Mesenchymal stem cell (in vitro differentiated cells and primary cell): Measurements from ENCODE around the gene ITGB4.

Experiments
- DNase-seq: peaks from one replicate; pipeline ENCODE4 v3.0.0-alpha.2; 2013
- H2AFZ ChIP-seq: one replicate; pipeline ENCODE4 v1.6.1; 2013; ENCODE audit warnings: low read depth, mild to moderate bottlenecking, control low read depth, inconsistent platforms, low read length, moderate library complexity
- H2AK5ac ChIP-seq: 2 replicates; pipeline ENCODE4 v1.6.1; 2013; ENCODE audit warnings: low read length, moderate library complexity, mild to moderate bottlenecking, inconsistent platforms; ENCODE audit not compliant: severe bottlenecking
- H2BK120ac ChIP-seq: one replicate; pipeline ENCODE4 v1.6.1; 2013; ENCODE audit warnings: low read depth, mild to moderate bottlenecking, inconsistent platforms, low read length, moderate library complexity
- H2BK12ac ChIP-seq, 2 experiments: one replicate each; pipeline ENCODE4 v1.6.1; 2013; ENCODE audit warnings: inconsistent platforms in 2 of 2, low read length in 2 of 2, mild to moderate bottlenecking in 2 of 2, moderate library complexity in 2 of 2, control low read depth in 1 of 2
- H2BK15ac ChIP-seq: one replicate; pipeline ENCODE4 v1.6.1; 2013; ENCODE audit warnings: mild to moderate bottlenecking, low read depth, inconsistent platforms; ENCODE audit not compliant: poor library complexity, severe bottlenecking
- H2BK5ac ChIP-seq: 2 replicates; pipeline ENCODE4 v1.6.1; 2013; ENCODE audit warnings: low read depth, mild to moderate bottlenecking, low read length, control low read depth, inconsistent platforms; ENCODE audit not compliant: poor library complexity, severe bottlenecking
- H3K14ac ChIP-seq, 2 experiments: one replicate each; pipeline ENCODE4 v1.6.1; 2013; ENCODE audit warnings: inconsistent platforms in 2 of 2, low read length in 2 of 2, control low read depth in 1 of 2, mild to moderate bottlenecking in 1 of 2, moderate library complexity in 1 of 2
- H3K18ac ChIP-seq, 2 experiments: one replicate each; pipeline ENCODE4 v1.6.1; 2013; ENCODE audit warnings: inconsistent platforms in 2 of 2, low read length in 2 of 2, control low read depth in 1 of 2, low read depth in 1 of 2, mild to moderate bottlenecking in 1 of 2
- H3K23ac ChIP-seq, 2 experiments: one replicate each; pipeline ENCODE4 v1.6.1; 2013; ENCODE audit warnings: inconsistent platforms in 2 of 2, low read length in 2 of 2, mild to moderate bottlenecking in 2 of 2, moderate library complexity in 2 of 2, control low read depth in 1 of 2
- H3K27ac ChIP-seq: 2 replicates; pipeline ENCODE4 v1.5.1; 2013; ENCODE audit warnings: mild to moderate bottlenecking, moderate library complexity, low read length, control low read depth, inconsistent platforms; ENCODE audit not compliant: poor library complexity, severe bottlenecking
- H3K27me3 ChIP-seq, 2 experiments: 2 replicates each; pipeline versions ENCODE4 v1.6.1 to v1.7.0; 2013; ENCODE audit warnings: low read length in 2 of 2, mild to moderate bottlenecking in 2 of 2, moderate library complexity in 2 of 2, control low read depth in 1 of 2, inconsistent platforms in 1 of 2; ENCODE audit not compliant: control insufficient read depth in 1 of 2, insufficient read depth in 1 of 2
- H3K36me3 ChIP-seq, 2 experiments: 2 replicates each; pipeline versions ENCODE4 v1.6.1 to v1.7.0; 2013; ENCODE audit warnings: low read length in 2 of 2, control low read depth in 1 of 2, inconsistent platforms in 1 of 2, low read depth in 1 of 2, mild to moderate bottlenecking in 1 of 2; ENCODE audit not compliant: insufficient read depth in 2 of 2, control insufficient read depth in 1 of 2
- H3K4ac ChIP-seq, 2 experiments: one replicate each; pipeline ENCODE4 v1.6.1; 2013; ENCODE audit warnings: inconsistent platforms in 2 of 2, low read length in 2 of 2, mild to moderate bottlenecking in 2 of 2, moderate library complexity in 2 of 2, control low read depth in 1 of 2, low read depth in 1 of 2
- H3K4me1 ChIP-seq: 2 replicates; pipeline ENCODE4 v1.6.1; 2013; ENCODE audit warnings: low read depth, low read length, control low read depth; ENCODE audit not compliant: control insufficient read depth, insufficient read depth
- H3K4me2 ChIP-seq: 2 replicates; pipeline ENCODE4 v1.6.1; 2013; ENCODE audit warnings: low read length, mild to moderate bottlenecking, inconsistent platforms; ENCODE audit not compliant: poor library complexity, severe bottlenecking
- H3K4me3 ChIP-seq, 2 experiments: 2 replicates each; pipeline versions ENCODE4 v1.5.1 to v1.7.0; 2013; ENCODE audit warnings: low read length in 2 of 2, mild to moderate bottlenecking in 2 of 2, control low read depth in 1 of 2, low read depth in 1 of 2; ENCODE audit not compliant: insufficient read depth in 1 of 2
- H3K79me1 ChIP-seq: replicated peaks from 2 replicates; pipeline ENCODE4 v1.6.1; 2013; ENCODE audit warnings: mild to moderate bottlenecking, control low read depth, low read length, inconsistent platforms; ENCODE audit not compliant: poor library complexity, severe bottlenecking
- H3K9ac ChIP-seq: 2 replicates; pipeline ENCODE4 v1.7.0; 2013; ENCODE audit warnings: mild to moderate bottlenecking, low read length, moderate library complexity
- H3K9me3 ChIP-seq: 2 replicates; pipeline ENCODE4 v1.7.0; 2013; ENCODE audit warnings: mild to moderate bottlenecking, low read length; ENCODE audit not compliant: control insufficient read depth
- H4K8ac ChIP-seq: one replicate; pipeline ENCODE4 v1.6.1; 2013; ENCODE audit warnings: inconsistent platforms, mild to moderate bottlenecking, low read length, moderate library complexity
- H4K91ac ChIP-seq: one replicate; pipeline ENCODE4 v1.6.1; 2013; ENCODE audit warnings: mild to moderate bottlenecking, low read length, inconsistent platforms
- WGBS: methylation state at CpG from one replicate; pipeline ENCODE4 v1.1.7; 2013; ENCODE audit warnings: mixed read lengths; 5-methylcytosine and 5-hydroxymethylcytosine counted together

The ITGB4 gene

DNA sequence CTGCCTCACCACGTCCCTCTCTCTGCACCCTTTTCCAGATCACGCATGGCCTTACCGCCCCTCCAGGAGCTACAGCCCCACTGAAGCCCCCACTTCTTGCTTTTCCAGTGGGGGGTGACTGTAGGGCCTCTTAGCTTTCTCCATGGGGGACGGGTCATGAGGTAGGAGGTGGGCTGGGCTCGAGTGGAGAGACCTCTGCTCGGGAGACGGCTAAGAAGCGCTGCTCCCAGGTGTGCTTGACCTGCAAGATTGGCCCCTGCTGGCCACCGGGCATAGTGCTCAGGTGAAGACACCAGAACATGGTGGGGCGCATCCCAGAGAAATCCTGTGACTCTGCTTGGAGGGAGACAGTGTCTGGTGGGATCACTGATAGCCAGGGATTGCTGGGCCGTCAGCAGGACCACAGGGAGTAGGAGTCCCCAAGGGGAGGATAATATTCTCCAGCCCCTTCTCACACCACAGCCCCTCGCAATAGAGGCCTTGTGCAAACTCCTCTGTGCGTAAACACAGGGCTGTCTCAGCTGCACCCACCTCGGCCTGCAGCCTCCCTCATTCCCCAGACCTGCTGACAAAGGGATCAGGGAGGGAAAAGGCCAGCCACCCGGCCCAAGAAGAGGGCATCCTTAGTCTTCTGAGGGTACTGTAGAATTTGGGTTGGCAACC lies 52.7 kb downstream of the ITGB4 start:
- Histone ChIP-seq H3K79me1 (no peaks in the 10 kb centered on the region), H3K27me3 (no peaks in the 10 kb centered on the region), H3K9me3 (no peaks in the 10 kb centered on the region), H3K27ac (no peak overlapping the region), H3K4ac (no peak overlapping the region), H2BK120ac (no peak overlapping the region), H3K4me3 (no peak overlapping the region), H3K4me2 (no peak overlapping the region), H3K23ac (no peak overlapping the region), H2BK5ac (no peak overlapping the region), H3K9ac (peak overlapping the region; percentile 97), H2AFZ (no peak overlapping the region), H2AK5ac (no peak overlapping the region), H3K14ac (no peak overlapping the region), H2BK12ac (no peak overlapping the region), H3K4me1 (peaks cover 5% of the 10 kb centered on the region), H3K18ac (no peak overlapping the region), H4K91ac (no peak overlapping the region), H3K36me3 (peaks cover 22 to 44% of the 10 kb centered on the region in 2 experiments), H4K8ac (no peak overlapping the region), H2BK15ac (no peak overlapping the region)
- 86% methylated on average over 13 of the region's 15 CpGs for WGBS
- DNase-seq: no peak

DNA sequence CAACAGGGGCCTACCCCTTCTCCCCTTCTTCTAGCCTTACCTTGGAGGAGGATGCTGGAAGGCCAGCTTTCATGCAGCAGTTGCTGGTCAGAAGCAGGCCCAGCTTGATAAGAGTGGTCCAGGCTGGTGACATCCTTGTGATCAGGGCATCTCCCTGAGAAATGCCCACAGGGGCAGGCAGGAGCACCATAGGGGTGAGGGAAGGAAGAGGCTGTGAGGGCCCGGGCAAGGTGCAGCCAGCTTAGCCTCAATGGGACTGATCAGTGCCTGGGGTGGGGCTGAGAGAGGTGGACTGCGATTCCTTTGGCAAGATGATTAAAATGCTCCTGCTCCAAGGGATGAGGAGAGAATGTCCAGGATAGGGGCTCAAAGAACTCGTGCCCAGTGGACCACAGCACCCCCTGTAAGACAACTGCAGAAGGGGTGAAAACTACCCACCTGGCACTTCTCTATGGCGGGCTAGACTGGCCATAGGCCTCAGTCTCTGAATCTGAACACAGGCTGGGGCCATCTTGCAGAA lies 53.3 kb downstream of the ITGB4 start:
- no peak overlapping the region for H2BK15ac ChIP-seq
- WGBS: 99% methylated on average over 4 of the region's 4 CpGs
- H3K4me2 ChIP-seq: no peak overlapping the region

DNA sequence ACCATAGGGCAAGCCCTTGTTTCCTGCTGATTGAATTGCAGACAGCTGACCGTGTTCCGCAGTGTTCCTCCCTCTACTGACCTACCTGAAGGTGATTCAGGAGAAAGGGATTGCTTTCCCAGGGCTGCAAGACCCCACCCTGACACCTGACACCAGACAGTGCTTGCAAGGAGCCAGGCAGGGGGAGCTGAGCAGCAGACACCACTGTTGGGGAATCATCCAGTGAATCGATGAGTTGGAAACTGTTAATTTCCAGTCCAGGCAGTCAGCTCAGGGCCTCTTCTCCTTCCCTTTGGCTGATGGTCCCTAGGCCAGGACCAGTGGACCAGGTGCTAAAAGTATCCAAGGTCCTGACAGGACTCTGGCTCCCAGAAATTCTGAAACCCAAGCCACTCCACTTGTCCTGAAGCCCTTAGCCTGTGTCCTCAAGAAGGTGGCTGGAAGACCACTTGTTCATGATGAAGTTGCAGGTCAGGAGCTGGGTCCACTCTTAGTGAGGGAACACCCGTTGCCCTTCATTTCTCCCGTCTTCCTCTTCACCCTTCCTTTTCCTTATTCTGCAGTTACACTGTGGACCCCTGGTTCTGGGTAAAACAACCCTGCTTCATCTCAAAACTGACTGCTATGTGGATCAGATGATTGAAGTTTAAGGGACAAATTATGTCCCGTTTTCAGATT lies 53.9 kb downstream of the ITGB4 start:
- no peak overlapping the region for H2BK12ac ChIP-seq
- H3K18ac ChIP-seq: no peak overlapping the region
- no peak overlapping the region for H2AFZ ChIP-seq
- H4K91ac ChIP-seq: no peak overlapping the region
- no peak overlapping the region for H2BK15ac ChIP-seq
- no peaks in the 10 kb centered on the region for H3K9me3 ChIP-seq
- DNase-seq: peak; percentile 54
- H3K27me3 ChIP-seq: no peaks in the 10 kb centered on the region
- no peak overlapping the region for H3K14ac ChIP-seq
- no peak overlapping the region for H3K27ac ChIP-seq
- peaks cover 25 to 45% of the 10 kb centered on the region in 2 experiments for H3K36me3 ChIP-seq
- WGBS: 98% methylated on average over 5 of the region's 6 CpGs
- no peak overlapping the region for H3K4ac ChIP-seq
- no peak overlapping the region for H3K4me3 ChIP-seq
- H3K23ac ChIP-seq: no peak overlapping the region
- H3K79me1 ChIP-seq: no peaks in the 10 kb centered on the region
- no peak overlapping the region for H4K8ac ChIP-seq
- H3K4me2 ChIP-seq: no peak overlapping the region
- H3K9ac ChIP-seq: peak overlapping the region; percentile 97
- no peak overlapping the region for H2BK5ac ChIP-seq
- H2AK5ac ChIP-seq: no peak overlapping the region
- H3K4me1 ChIP-seq: peaks cover 5% of the 10 kb centered on the region
- no peak overlapping the region for H2BK120ac ChIP-seq

More for the DNA sequence above, 53.3 kb downstream of the ITGB4 start:
- H3K4me1 ChIP-seq: peaks cover 5% of the 10 kb centered on the region
- no peak overlapping the region for H2BK120ac ChIP-seq
- H2AFZ ChIP-seq: no peak overlapping the region
- no peaks in the 10 kb centered on the region for H3K9me3 ChIP-seq
- no peak overlapping the region for H2BK5ac ChIP-seq
- no peak overlapping the region for H3K18ac ChIP-seq
- no peaks in the 10 kb centered on the region for H3K79me1 ChIP-seq
- no peak overlapping the region for H3K4me3 ChIP-seq
- DNase-seq: no peak
- peaks cover 25 to 45% of the 10 kb centered on the region in 2 experiments for H3K36me3 ChIP-seq
- H4K91ac ChIP-seq: no peak overlapping the region
- no peak overlapping the region for H3K4ac ChIP-seq
- H3K27me3 ChIP-seq: no peaks in the 10 kb centered on the region
- H2AK5ac ChIP-seq: no peak overlapping the region
- H2BK12ac ChIP-seq: no peak overlapping the region
- H3K14ac ChIP-seq: no peak overlapping the region
- H3K9ac ChIP-seq: peak overlapping the region; percentile 97
- H3K23ac ChIP-seq: no peak overlapping the region
- H3K27ac ChIP-seq: no peak overlapping the region
- H4K8ac ChIP-seq: no peak overlapping the region
